ENCODE data around the gene WDR45B. TPM values are rescaled to one million over a fixed set of nuclear protein-coding genes. Genes with fewer than 3 reads are reported as not detected.

The WDR45B gene
- 45.2 TPM for total RNA-seq

- FAIRE-seq: no peak
- peak; percentile 100 for DNase-seq (ENCODE audit: low spot score in 2 of 2)
Measured at GRCh38 chr17:82648165-82648668, at the start of gene WDR45B. Gene WDR45B (minus strand): TSS chr17:82648444. CDS start chr17:82648340, 104 bp downstream.

DNA sequence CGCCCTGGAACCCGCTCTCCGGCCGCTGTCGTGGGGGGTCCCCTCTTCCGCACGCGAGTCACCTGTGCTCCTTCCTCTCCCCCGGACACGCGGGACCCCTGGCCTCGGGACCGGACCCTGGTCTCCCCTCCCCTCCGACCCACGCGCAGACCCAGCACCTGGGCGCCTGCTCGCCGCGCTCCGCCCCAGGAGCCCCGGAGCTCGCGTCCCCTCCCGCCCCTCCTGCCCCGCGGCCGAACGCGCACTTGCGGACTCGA is 49.5 kb upstream of the WDR45B start:
- no peak for FAIRE-seq
- DNase-seq (ENCODE audit: low spot score in 2 of 2): no peak

GRCh38 chr17:82696916-82697807 is 48.9 kb upstream of the WDR45B start:
- FAIRE-seq (no peak), DNase-seq (ENCODE audit: low spot score in 2 of 2) (no peak)

- FAIRE-seq (no peak), DNase-seq (ENCODE audit: low spot score in 2 of 2) (no peak)
Measured at GRCh38 chr17:82696259-82696658, 48.0 kb upstream of the WDR45B start.

- DNase-seq (ENCODE audit: low spot score in 2 of 2): no peak
Measured at GRCh38 chr17:82694647-82695046, 46.4 kb upstream of the WDR45B start.

DNA sequence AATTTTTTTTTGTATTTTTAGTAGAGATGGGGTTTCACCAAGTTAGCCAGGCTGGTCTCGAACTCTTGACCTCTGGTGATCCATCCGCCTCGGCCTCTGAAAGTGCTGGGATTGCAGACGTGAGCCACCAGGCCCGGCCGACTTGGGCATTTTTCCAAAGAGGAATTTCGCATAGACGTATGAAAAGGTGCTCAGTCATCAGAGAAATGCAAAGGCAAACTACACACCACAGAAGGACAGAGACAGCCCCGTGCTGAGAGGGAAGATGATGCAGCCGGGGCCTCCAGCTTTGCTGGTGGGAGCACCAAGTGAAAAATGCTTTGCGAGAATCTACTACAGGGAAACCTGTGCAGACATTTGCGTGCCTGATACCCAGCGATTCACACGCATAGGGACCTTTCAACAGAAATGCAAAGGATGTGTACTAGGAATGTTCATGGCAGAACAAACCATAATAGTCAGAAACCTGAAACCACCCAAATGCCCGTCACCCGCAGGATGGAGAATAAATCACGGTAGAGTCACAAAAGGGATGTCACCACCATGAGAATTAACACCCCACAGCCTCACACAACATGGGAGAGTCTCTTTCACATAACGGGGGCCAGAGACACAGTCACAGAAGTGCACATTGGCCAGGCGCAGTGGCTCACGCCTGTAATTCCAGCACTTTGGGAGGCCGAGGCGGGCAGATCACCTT is 45.1 kb upstream of the WDR45B start:
- FAIRE-seq (no peak), DNase-seq (ENCODE audit: low spot score in 2 of 2) (no peak)

More at GRCh38 chr17:82694647-82695046, 46.4 kb upstream of the WDR45B start:
- FAIRE-seq: no peak

GRCh38 chr17:82692268-82692667 is 44.0 kb upstream of the WDR45B start:
- FAIRE-seq: no peak
- no peak for DNase-seq (ENCODE audit: low spot score in 2 of 2)

DNA sequence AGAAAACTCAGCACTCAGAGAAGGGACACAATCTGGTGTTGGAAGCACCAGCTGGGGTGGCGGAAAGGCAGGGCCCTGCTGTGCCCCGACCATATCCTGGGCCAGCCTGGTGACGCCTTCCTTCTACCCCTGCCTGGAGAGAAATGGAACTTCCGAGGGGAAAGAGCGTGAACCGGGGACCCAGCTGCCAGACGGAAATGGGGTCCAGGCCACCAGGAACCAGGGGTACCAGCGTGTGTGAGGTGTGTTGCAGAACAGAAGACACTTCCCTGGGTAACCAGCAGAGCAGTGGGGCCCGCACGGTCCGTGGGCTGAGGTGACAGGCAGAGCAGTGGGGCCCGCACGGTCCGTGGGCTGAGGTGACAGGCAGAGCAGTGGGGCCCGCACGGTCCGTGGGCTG is 43.5 kb upstream of the WDR45B start:
- FAIRE-seq: no peak
- DNase-seq (ENCODE audit: low spot score in 2 of 2): no peak

DNA sequence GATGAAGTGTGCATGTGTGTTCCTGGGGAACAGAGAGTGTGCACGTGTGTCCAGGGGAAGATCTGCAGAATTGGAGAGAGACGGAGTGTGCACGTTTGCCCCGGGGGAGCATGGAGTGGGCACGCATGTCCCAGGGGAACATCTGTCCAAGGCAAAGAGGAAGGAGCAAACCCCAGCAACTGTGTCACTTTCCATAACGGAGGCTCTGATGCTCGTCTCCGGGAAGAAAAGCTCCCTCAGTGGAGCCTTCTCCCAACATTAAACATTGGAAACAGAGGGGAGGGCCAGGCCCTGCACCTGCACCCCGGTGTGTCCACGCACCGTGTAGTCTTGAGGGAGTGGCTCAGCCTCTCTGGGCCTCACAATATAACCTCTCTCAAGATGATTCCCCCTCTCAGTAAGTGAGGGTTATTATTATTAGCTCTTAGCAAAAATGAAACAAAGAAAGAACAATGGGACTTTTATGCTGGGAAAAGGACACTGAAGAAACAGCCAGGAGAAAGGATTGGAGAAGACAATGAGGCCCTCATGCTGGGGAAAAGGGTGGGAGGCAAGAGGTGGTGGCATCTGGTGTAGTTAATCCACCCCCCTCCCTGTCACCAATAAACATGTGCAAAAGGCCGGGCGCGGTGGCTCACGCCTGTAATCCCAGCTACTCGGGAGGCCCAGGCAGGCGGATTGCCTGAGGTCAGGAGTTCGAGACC is 42.7 kb upstream of the WDR45B start:
- DNase-seq (ENCODE audit: low spot score in 2 of 2) (peak in 1 of 2 donors; percentile 72), FAIRE-seq (no peak)

DNA sequence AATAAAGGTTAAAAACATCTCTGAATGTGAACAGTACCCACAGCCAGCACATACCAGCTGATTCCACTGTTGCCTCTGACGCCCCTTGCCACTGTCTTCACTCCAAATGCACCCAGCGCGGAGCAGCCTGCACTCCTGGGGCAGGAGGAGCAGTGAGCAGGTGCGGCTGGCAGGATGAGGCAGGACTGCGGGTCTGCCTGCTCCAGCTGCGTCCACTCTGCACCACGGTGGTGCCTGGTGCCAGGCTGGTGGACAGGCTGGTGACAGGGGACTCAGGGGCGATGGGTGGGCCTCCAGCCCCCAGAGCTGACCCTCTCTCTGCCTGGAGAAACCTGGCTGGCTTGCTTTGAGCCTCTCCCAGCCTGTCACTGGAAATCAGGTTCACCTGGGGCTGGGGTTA is 40.8 kb upstream of the WDR45B start:
- no peak for FAIRE-seq
- DNase-seq (ENCODE audit: low spot score in 2 of 2): no peak

DNA sequence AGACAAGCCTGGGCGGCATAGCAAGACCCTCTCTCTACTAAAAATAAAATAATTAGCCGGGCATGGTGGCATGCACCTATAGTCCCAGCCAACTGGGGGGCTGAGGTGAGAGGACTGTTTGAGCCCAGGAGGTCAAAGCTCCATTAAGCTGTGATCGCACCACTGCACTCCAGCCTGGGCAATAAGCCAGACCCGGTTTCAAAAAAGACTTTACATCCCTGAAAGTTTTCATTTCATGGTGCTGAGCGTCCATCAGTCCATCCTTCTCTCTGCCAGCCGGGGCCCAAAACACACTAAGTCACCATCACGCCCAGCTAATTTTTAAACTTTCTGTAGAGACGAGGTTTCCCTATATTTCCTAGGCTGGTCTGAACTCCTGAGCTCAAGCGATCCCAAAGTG is 39.6 kb upstream of the WDR45B start:
- no peak for DNase-seq (ENCODE audit: low spot score in 2 of 2)
- no peak for FAIRE-seq

- FAIRE-seq: no peak
- no peak for DNase-seq (ENCODE audit: low spot score in 2 of 2)
Measured at GRCh38 chr17:82687375-82687861, 39.2 kb upstream of the WDR45B start.

DNA sequence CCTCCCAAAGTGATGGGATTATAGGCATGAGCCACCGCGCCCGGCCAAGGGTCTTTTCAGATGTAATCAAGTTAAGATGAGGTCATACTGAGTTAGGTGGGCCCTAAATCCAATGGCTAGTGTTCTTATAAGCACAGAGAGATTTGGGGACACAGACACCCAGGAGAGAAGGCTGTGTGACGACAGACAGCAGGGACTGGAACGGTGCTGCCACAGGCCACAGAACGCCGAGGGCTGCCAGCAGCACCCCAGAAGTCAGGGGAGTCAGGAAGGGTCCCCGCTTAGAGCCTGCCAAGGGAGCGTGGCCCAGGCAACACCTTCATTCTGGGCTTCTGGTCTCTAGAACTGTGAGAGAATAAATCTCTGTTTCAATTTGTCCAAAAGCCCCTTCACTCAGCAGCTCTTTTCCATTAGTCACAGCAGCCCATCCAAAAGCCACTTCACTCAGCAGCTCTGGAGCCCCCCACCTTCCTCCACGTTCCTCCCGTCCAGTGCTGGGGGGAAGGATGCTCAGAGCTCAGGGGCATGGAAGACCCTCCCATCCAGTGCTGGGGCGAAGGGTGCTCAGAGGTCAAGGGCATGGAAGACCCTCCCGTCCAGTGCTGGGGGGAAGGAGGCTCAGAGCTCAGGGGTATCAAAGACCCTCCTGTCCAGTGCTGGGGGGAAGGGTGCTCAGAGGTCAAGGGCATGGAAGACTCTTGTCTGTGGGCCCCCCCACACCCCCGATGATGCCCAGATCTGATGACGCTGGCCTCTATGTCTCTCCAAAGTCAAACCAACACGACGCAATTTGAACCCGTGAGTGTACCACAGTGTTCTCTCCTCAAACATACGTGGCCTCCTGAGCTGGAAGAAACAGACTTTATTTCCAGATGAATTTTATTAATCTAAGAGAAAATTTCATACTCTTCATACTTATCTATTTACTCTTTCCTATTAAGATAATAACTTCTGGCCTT is 38.4 kb upstream of the WDR45B start:
- FAIRE-seq: no peak

DNA sequence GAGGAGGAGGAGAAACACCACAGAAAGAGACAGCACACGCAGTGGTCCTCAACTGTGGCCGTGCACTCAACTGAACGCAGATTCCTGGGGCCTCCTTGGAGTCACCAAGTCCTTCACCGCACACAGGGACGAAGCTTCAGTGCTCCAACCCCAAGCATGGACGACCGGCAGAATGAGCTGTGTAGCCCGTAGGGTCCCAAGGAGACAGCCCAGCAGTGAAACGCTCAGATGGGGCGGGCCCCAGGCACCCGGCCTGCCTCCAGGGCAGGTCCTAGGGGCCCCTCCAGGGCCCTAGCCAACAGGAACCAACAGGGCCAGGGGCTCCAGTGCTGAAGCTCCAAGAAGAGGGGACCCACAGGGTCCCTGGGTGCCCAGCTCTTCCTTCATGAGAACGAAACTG is 37.0 kb upstream of the WDR45B start:
- FAIRE-seq: no peak
- no peak for DNase-seq (ENCODE audit: low spot score in 2 of 2)

More for the DNA sequence above, 38.4 kb upstream of the WDR45B start:
- DNase-seq (ENCODE audit: low spot score in 2 of 2): no peak

DNA sequence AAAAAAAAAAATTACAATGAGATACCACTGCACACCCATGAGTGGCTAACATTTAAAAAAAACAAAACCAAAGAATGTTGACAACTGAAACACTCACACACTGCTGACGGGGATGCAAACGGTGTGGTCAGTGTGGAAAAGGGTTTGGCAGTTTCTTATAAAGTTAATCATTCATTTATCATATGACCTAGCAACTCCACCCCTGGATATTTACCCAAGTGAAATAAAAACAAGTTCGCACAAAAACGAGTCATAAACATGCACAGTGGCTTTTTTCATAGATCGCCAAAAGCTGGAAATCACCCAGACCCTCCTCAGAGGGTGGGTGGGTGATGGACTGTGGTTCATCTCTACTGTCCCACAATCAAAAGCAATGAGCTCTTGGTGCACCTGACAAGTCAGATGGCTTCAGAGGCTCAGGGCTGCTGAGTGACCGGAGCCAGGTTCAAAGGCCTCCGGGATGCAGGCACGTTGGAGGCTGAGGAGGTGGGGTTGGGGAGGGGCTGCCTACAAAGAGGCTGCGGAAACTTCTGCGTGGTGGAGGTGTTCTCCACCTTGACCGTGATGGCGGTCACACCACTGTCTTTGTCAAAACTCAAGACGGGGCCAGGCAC is 36.1 kb upstream of the WDR45B start:
- FAIRE-seq (no peak), DNase-seq (ENCODE audit: low spot score in 2 of 2) (no peak)

GRCh38 chr17:82683534-82683933 is 35.3 kb upstream of the WDR45B start:
- no peak for DNase-seq (ENCODE audit: low spot score in 2 of 2)
- no peak for FAIRE-seq

DNA sequence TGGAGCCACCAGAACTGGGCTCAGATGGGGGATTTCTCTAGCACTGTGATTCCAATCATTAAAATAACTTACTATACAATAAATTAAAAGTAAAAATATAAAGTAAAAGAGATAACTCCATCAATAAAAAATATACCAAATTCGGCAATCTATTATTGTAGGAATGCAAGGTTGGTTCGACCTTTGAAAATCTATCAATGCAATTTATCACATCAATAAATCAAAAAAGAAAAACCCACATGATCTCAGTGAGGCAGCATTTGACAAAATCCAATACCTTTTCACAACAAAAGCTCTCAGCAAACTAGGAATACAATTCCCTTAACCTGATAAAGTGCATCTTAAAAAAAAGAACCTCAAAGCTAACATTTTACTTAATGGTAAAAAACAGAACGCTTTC is 33.3 kb upstream of the WDR45B start:
- DNase-seq (ENCODE audit: low spot score in 2 of 2): no peak
- FAIRE-seq: no peak

DNA sequence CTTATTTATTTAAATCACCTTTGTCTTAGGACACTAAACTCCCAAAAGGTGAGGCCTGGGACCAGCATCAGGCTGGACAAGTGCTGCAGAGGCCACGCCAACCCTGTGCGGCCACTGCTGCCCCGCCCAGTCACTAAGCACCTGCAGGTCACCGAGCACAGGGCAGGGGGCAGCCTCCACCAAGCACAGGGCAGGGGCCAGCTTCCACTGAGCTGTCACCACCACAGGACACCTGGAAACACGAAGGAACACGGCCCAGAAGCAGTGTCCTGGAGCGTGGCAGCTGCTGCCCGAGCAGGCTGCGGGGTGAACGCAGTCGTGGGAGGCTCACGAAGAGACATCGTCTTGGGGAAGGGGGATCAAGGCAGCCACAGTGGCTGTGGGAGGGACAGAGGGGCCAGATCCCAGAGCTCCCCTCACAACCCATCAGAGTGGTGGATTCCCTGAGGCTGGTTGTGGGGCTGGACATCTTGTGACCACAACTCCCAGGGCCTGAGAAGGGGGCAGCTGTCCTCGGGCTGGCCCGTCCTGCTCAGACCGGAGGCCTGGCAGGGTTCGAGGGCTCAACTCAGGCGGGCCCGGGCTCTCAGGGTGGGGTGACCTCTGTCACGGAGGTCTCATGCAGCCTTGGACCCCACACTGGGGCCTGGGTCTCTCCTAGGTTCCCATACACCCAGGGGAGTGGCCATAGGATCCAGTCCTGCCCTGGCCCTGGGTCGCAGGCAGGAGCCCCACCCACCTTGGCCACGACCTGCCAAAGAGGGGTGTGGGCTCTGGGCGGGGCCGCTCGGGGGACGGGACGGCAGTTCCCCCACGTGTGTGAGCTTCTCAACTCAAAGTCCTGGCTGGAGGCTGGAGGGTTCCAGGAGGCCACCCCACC is 31.6 kb upstream of the WDR45B start:
- FAIRE-seq (no peak), DNase-seq (ENCODE audit: low spot score in 2 of 2) (no peak)
